Measurements from ENCODE around the gene PARVA. TPM values are rescaled to one million over a fixed set of nuclear protein-coding genes. Genes with fewer than 3 reads are reported as not detected.
A peak's percentile ranks its signal among the peaks of the same experiment; 100 is the strongest.

Gene PARVA
- total and polyA plus RNA-seq, 2 of the 8 experiments (the other 6 are each of a cell fraction or from before 2014, with no cell fraction given) = 3.1 to 13.5 TPM

DNA sequence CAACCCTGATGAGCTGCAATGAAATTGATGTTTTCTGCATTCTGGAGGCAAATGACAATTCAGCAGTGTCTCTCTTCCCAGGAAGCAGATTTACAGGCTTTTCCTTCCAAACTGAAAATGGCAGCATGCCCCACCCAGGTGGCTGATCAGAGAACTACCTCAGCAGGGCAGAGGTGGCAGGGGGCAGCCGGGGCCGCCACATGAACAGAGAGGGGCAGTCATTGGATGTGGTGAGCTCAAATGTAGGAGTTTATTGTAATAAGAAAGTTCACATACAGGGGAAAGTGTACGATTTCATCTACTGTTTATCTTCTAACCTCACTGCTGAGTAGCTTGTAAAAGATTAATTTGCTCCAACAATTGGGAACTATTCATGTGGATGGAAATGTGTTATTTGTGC lies 15.7 kb upstream of the PARVA start:
- H3K18ac ChIP-seq (ENCODE audit: extremely low read depth, low read length) = no peak overlapping the region
- H2BK120ac ChIP-seq (replicated peaks; ENCODE audit: low read depth, low read length) = no peak overlapping the region
- no peaks in the 10 kb centered on the region for H4K20me1 ChIP-seq (replicated peaks in 1 of 2; ENCODE audit: control insufficient read depth in 1 of 2, insufficient read depth in 2 of 2, low read length in 2 of 2)
- DNase-seq (ENCODE audit: low read depth in 1 of 2, low spot score in 2 of 2) (no peak), FAIRE-seq (no peak)
- no peak overlapping the region for H3K4me2 ChIP-seq (ENCODE audit: insufficient read depth in 1 of 2, low read depth in 2 of 2, low read length in 2 of 2)
- H2BK15ac ChIP-seq (ENCODE audit: low read length) = no peak overlapping the region
- no peak overlapping the region for H2BK5ac ChIP-seq (ENCODE audit: low read depth, low read length)
- H2BK20ac ChIP-seq (ENCODE audit: low read length) = no peak overlapping the region
- CTCF ChIA-PET (ENCODE audit: partially characterized antibody) = interaction anchor here (1.0 to 1.7 kb wide), 2 partner anchors 31 to 452 kb away, joined by 3 to 6 read pairs; no protein-coding TSS in a partner anchor
- TF ChIP-seq RAD21 (IDR thresholded peaks at IDR 0.05 in 1 of 2, conservative IDR thresholded peaks at IDR 0.05 in 1 of 2; ENCODE audit: low read depth in 2 of 2, low read length in 2 of 2) (peak in 1 of 2 experiments; percentile 26; a peak in 2 of 4 replicates), NANOG (IDR thresholded peaks at IDR 0.05; ENCODE audit: insufficient read depth, low read depth, low read length, poor library complexity, severe bottlenecking) (no peak), GTF2F1 (IDR thresholded peaks at IDR 0.05; ENCODE audit: borderline replicate concordance, low read depth, low read length) (no peak)
- no peak overlapping the region for H3K27ac ChIP-seq (ENCODE audit: low read depth, low read length)
- POLR2A ChIA-PET (ENCODE audit: partially characterized antibody) = interaction anchor here (1.4 kb wide), 1 partner anchor 15 kb away, joined by 3 read pairs; the partner anchor contains the start of gene PARVA
- H3K4ac ChIP-seq (replicated peaks; ENCODE audit: insufficient read length, low read depth, low read length) = no peak overlapping the region
- no peak overlapping the region for H4K5ac ChIP-seq (ENCODE audit: insufficient read length, low read depth, low read length)
- H2AK5ac ChIP-seq (ENCODE audit: low read depth, low read length) = no peak overlapping the region
- no peaks in the 10 kb centered on the region for H3K79me2 ChIP-seq (ENCODE audit: control insufficient read depth in 1 of 2, insufficient read depth in 2 of 2, low read length in 2 of 2)
- H3K79me1 ChIP-seq (ENCODE audit: low read depth, low read length) = no peaks in the 10 kb centered on the region
- no peaks in the 10 kb centered on the region for H3K27me3 ChIP-seq (replicated peaks in 1 of 4; ENCODE audit: control insufficient read depth in 3 of 4, extremely low read depth in 1 of 4, insufficient read depth in 3 of 4, low read length in 3 of 4)
- peaks cover 0 to 4% (median 3%) of the 10 kb centered on the region in 4 experiments; a peak in 3 of 7 replicates for H3K4me1 ChIP-seq (replicated peaks in 1 of 4; ENCODE audit: control insufficient read depth in 3 of 4, insufficient read depth in 4 of 4, low read length in 3 of 4)
- H3K23ac ChIP-seq (ENCODE audit: insufficient read length) = no peak overlapping the region
- no peak overlapping the region for H3K9ac ChIP-seq (replicated peaks in 1 of 4; ENCODE audit: extremely low read depth in 1 of 4, low read depth in 3 of 4, low read length in 3 of 4)
- no peak overlapping the region for H4K91ac ChIP-seq (replicated peaks; ENCODE audit: insufficient read length, low read length)
- H3K23me2 ChIP-seq (ENCODE audit: low read depth, low read length) = no peaks in the 10 kb centered on the region
- no peak overlapping the region for H3K4me3 ChIP-seq (ENCODE audit: extremely low read depth in 1 of 4, insufficient read depth in 2 of 4, low read depth in 3 of 4, low read length in 4 of 4)
- no peaks in the 10 kb centered on the region for H3K36me3 ChIP-seq (ENCODE audit: control insufficient read depth in 2 of 4, insufficient read depth in 4 of 4, low read length in 3 of 4)
- H3K9me3 ChIP-seq (ENCODE audit: insufficient read depth in 2 of 2, low read depth in 1 of 2, low read length in 1 of 2) = no peaks in the 10 kb centered on the region
- H2BK12ac ChIP-seq (ENCODE audit: low read depth, low read length) = no peak overlapping the region
- no peak overlapping the region for H3K56ac ChIP-seq (replicated peaks; ENCODE audit: insufficient read length, low read depth, low read length)
- H3K14ac ChIP-seq (ENCODE audit: insufficient read length) = no peak overlapping the region
- WGBS, 2 experiments (ENCODE audit: extremely low coverage in 1 of 2, insufficient coverage in 1 of 2, insufficient read length in 1 of 2, insufficient replicate concordance in 2 of 2, low coverage in 1 of 2, low lambda C conversion rate in 2 of 2, missing lambda C conversion rate in 1 of 2) = 86% methylated on average over 3 of the region's 3 CpGs; no CpG with 5 or more reads in 1 of the 2 experiments
- H4K8ac ChIP-seq (ENCODE audit: extremely low read depth, insufficient read depth, low read length) = no peak overlapping the region
- no peak overlapping the region for H2AFZ ChIP-seq (ENCODE audit: low read length)

Measured in H1 (cell line).